Breast epithelium (tissue), 4 donors: ENCODE data around the gene GPR83. TPM values are rescaled to one million over a fixed set of nuclear protein-coding genes. Genes with fewer than 3 reads are reported as not detected.
"Not testable (repeated sequence)": the region's sequence is repeated elsewhere in the genome, so short reads cannot be mapped to it uniquely, and the experiment has no call there.

Experiments
- DNase-seq, 2 donors: peaks; one replicate each; pipeline ENCODE4 v3.0.0-alpha.2; 2019; ENCODE audit warnings: low spot score in 2 of 2
- H3K27ac ChIP-seq, 2 donors: fragments of 200-600 bp; sonication (generic) in 1 of 2; one replicate each; pipeline ENCODE4 v1.5.1; 2016 to 2019; ENCODE audit warnings: mild to moderate bottlenecking in 1 of 2
- H3K27me3 ChIP-seq, 2 donors: fragments of 200-600 bp; sonication (generic) in 1 of 2; one replicate each; pipeline versions ENCODE4 v1.5.1 to v1.6.0; 2017 to 2019; ENCODE audit warnings: control low read depth in 1 of 2, mild to moderate bottlenecking in 1 of 2
- H3K36me3 ChIP-seq: fragments of 200-600 bp; one replicate; pipeline ENCODE4 v1.5.1; 2019
- H3K4me1 ChIP-seq, 2 donors: fragments of 200-600 bp; sonication (generic); one replicate each; pipeline ENCODE4 v1.5.1; 2016 to 2019; ENCODE audit warnings: control low read depth in 1 of 2
- H3K4me3 ChIP-seq, 3 donors: fragments of 200-600 bp; sonication (generic); 1 replicate in 2 of 3; 2 replicates in 1 of 3; pipeline ENCODE4 v1.5.1; 2016 to 2019; ENCODE audit warnings: mild to moderate bottlenecking in 3 of 3, moderate library complexity in 2 of 3
- H3K9me3 ChIP-seq, 2 donors: fragments of 200-600 bp; sonication (generic) in 1 of 2; one replicate each; pipeline ENCODE4 v1.5.1; 2016 to 2019; ENCODE audit warnings: control low read depth in 1 of 2
- CTCF ChIP-seq, 3 donors: fragments of 450-650 bp; IDR thresholded peaks; one replicate each; pipeline ENCODE4 v1.5.1; 2016 to 2017; ENCODE audit warnings: antibody characterized with exemption in 3 of 3, mild to moderate bottlenecking in 3 of 3, moderate library complexity in 3 of 3
- POLR2A ChIP-seq: fragments of 450-650 bp; IDR thresholded peaks from one replicate; pipeline ENCODE4 v1.6.1; 2016; ENCODE audit warnings: antibody characterized with exemption, mild to moderate bottlenecking, moderate library complexity
- POLR2AphosphoS5 ChIP-seq, 3 donors: sonication (generic); formaldehyde crosslinking; IDR thresholded peaks; one replicate each; pipeline ENCODE4 v1.6.1; 2017; ENCODE audit warnings: antibody characterized with exemption in 3 of 3
- intact Hi-C: fragments of 100-400 bp; cut with DNase I; formaldehyde crosslinking; loops from one replicate; pipeline ENCODE4 v1.15.1; 2023; ENCODE audit warnings: low total_unique reads
- total RNA-seq, 3 donors: library from RNA; depleted of rRNA; stranded (reverse); fragments of >200 nt; gene quantifications; one replicate each; pipeline ENCODE4 v1.1.0, GENCODE V29; 2016

Gene GPR83
- total RNA-seq, 3 donors from 2014 or later, result 0.15 to 3.3 TPM; not detected in 1

GRCh38 chr11:94400457-94400838 is 771 bp downstream of the GPR83 start:
- Histone ChIP-seq H3K9me3 (no peaks in the 10 kb centered on the region), H3K4me3 (no peak overlapping the region), H3K27me3 (peaks cover 0 to 33% of the 10 kb centered on the region in 2 donors), H3K36me3 (no peaks in the 10 kb centered on the region), H3K4me1 (no peaks in the 10 kb centered on the region), H3K27ac (no peak overlapping the region)
- no peak for DNase-seq
- TF ChIP-seq CTCF (IDR thresholded peaks at IDR 0.05), result no peak
- TF ChIP-seq POLR2AphosphoS5 (IDR thresholded peaks at IDR 0.05), result no peak
- no peak for TF ChIP-seq POLR2A
- intact Hi-C loops, result no loop called here

- Histone ChIP-seq H3K36me3 (no peaks in the 10 kb centered on the region), H3K9me3 (no peaks in the 10 kb centered on the region), H3K4me3 (no peak overlapping the region), H3K27me3 (peaks cover 0 to 33% of the 10 kb centered on the region in 2 donors), H3K27ac (no peak overlapping the region), H3K4me1 (no peaks in the 10 kb centered on the region)
- TF ChIP-seq POLR2A (no peak), CTCF (IDR thresholded peaks at IDR 0.05) (no peak), POLR2AphosphoS5 (IDR thresholded peaks at IDR 0.05) (no peak)
- DNase-seq, result no peak
- intact Hi-C loops, result no loop called here
Observed at GRCh38 chr11:94400050-94400449, 1.2 kb downstream of the GPR83 start.

- Histone ChIP-seq H3K27me3 (peaks cover 0 to 33% of the 10 kb centered on the region in 2 donors), H3K36me3 (no peaks in the 10 kb centered on the region), H3K4me1 (no peaks in the 10 kb centered on the region), H3K9me3 (no peaks in the 10 kb centered on the region), H3K27ac (no peak overlapping the region), H3K4me3 (no peak overlapping the region)
- intact Hi-C loops, result no loop called here
- no peak for TF ChIP-seq POLR2AphosphoS5 (IDR thresholded peaks at IDR 0.05)
- TF ChIP-seq POLR2A, result no peak
- no peak for TF ChIP-seq CTCF (IDR thresholded peaks at IDR 0.05)
- DNase-seq, result no peak
Observed at GRCh38 chr11:94398101-94398500, 3.1 kb downstream of the GPR83 start.

GRCh38 chr11:94396282-94396681 is 4.9 kb downstream of the GPR83 start:
- TF ChIP-seq POLR2A (no peak), CTCF (IDR thresholded peaks at IDR 0.05) (no peak), POLR2AphosphoS5 (IDR thresholded peaks at IDR 0.05) (no peak)
- H3K9me3 ChIP-seq, result no peaks in the 10 kb centered on the region
- intact Hi-C loops, result no loop called here

GRCh38 chr11:94391937-94392336 is 9.3 kb downstream of the GPR83 start:
- intact Hi-C loops, H3K9me3 ChIP-seq, H3K27me3 ChIP-seq, H3K36me3 ChIP-seq, H3K4me1 ChIP-seq, H3K27ac ChIP-seq, H3K4me3 ChIP-seq, DNase-seq: not testable (repeated sequence)

More at GRCh38 chr11:94396282-94396681, 4.9 kb downstream of the GPR83 start:
- Histone ChIP-seq H3K36me3 (no peaks in the 10 kb centered on the region), H3K4me1 (no peaks in the 10 kb centered on the region), H3K27ac (no peak overlapping the region), H3K27me3 (peaks cover 0 to 26% of the 10 kb centered on the region in 2 donors), H3K4me3 (no peak overlapping the region)
- no peak for DNase-seq

GRCh38 chr11:94379613-94380012 is 21.6 kb downstream of the GPR83 start:
- H3K27me3 ChIP-seq, result no peaks in the 10 kb centered on the region
- intact Hi-C loops, result no loop called here

More at GRCh38 chr11:94379613-94380012, 21.6 kb downstream of the GPR83 start:
- no peaks in the 10 kb centered on the region for H3K4me1 ChIP-seq
- no peaks in the 10 kb centered on the region for H3K36me3 ChIP-seq
- H3K27ac ChIP-seq, result no peak overlapping the region
- H3K9me3 ChIP-seq, result no peaks in the 10 kb centered on the region
- no peak overlapping the region for H3K4me3 ChIP-seq
- no peak for TF ChIP-seq CTCF (IDR thresholded peaks at IDR 0.05)
- no peak for TF ChIP-seq POLR2A
- TF ChIP-seq POLR2AphosphoS5 (IDR thresholded peaks at IDR 0.05), result no peak
- no peak for DNase-seq
